ENCODE data around the gene TARS1.
"Not testable (repeated sequence)": the region's sequence is repeated elsewhere in the genome, so short reads cannot be mapped to it uniquely, and the experiment has no call there.

The TARS1 gene

DNA sequence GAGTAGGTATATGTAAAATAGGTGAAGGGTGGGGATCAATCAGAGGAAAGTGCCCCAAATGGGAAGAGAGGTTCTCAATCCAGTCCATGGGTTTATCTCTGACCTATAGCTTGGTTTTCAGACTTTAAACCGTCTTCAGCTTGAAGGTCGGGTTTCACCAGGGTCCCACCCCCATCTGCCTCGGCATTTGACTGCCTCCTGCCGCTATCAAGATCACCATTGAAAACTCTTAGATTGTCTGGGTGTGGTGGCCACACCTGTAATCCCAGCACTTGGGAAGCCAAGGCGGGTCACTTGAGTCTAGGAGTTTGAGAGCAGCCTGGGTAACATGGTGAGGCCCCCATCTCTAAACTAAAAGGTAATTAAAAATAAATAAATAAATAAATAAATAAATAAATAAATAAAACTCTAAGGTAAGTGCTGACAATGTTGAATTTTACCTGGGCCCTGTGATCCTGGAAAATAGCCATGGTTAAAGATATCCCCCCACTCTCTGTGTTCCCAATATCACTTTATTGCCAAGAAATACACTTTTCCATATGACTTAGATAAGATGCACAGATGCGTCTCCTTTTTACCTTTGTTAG lies 48.8 kb downstream of the TARS1 start:
- no peak for DNase-seq

DNA sequence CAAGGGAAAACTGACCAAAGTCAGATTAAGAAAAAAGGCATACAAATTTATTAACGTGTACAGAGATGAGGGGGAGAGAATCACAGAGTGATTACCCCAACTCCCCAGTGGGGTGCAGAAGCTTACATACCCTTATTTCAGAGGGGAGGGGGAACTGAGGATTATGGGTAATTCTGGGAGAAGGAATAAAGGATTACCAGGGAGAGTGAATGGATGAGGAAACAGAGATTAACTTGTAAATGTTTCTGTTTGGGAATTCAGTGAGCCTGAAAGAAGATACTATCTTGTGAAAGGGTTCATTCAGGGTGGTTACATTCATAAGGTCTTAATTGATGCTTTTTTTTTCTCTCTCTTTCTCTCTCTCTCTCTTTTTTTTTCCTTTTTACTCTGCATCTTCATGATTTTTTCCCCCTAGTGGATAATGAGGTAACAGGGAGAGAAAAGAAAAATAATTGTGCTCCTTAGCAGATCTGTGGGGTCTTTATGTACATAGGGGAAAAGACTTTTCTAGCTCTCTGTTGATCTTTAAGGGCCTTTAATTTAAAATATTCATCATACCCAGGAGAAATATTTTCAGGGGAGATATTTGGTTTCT lies 49.4 kb downstream of the TARS1 start:
- no peak for DNase-seq

DNA sequence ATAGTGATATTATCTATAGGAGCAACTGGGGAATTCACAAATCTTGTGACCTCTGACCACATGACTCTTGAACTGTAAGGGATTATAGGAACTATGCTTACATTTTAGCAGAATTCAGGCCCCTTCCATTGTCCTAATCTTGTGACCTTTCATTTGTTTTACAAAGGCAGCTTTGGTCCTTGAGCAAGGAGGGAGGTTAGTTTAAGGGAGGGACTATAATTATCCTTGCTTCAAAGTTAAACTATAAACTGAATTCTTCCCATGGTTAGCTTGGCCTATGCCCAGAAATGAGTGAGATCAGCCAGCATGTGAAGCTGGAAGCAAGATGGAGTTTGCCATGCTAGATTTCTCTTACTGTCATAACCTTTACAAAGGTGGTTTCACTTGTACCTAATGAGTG lies 51.2 kb downstream of the TARS1 start:
- no peak for DNase-seq

GRCh38 chr5:33494466-33494865 lies 53.7 kb downstream of the TARS1 start:
- DNase-seq: no peak

GRCh38 chr5:33501260-33501659 lies 60.5 kb downstream of the TARS1 start:
- DNase-seq: no peak

DNA sequence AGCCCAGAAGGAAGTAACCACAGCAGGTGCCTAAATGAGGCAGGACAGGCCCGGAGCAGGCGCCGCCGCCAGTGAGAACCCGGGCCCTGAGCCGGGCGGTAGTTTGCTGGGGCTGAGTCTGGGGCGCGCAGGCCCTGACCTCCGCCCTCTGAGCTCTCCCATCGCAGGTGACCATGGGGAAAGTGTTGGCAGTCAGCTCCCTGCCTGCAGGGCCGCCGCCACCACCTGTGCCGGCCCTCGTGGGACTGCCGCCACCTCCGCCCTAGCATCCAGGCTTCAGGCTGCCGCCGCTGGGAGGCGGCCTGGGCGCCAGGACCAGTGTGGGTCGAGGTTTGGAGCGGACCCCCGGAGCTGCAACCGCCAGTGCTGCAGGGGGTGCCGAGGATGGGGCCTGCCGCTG lies 61.1 kb downstream of the TARS1 start:
- no peak for DNase-seq

- DNase-seq: no peak
Observed at GRCh38 chr5:33504570-33504969, 63.8 kb downstream of the TARS1 start.

DNA sequence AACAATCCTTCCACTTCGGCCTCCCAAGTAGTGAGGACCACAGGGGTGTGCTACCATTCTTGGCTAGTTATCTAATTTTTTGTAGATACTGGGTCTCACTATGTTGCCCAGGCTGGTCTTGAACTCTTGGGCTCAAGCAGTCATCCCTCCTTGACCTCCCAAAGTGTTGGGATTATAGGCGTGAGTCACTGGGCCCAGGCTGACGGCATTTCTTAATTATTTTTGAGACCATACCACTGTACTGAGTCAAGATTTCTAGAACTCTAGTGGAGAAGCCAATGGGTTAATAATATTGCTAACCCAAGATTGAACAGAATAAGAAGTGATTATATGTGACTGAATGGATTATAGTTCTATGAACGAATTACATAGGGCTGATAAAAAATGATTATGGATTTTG lies 66.7 kb downstream of the TARS1 start:
- DNase-seq: no peak

- DNase-seq: no peak
Observed at GRCh38 chr5:33509036-33509435, 68.3 kb downstream of the TARS1 start.

GRCh38 chr5:33513462-33514185 lies 72.9 kb downstream of the TARS1 start:
- DNase-seq: no peak

DNA sequence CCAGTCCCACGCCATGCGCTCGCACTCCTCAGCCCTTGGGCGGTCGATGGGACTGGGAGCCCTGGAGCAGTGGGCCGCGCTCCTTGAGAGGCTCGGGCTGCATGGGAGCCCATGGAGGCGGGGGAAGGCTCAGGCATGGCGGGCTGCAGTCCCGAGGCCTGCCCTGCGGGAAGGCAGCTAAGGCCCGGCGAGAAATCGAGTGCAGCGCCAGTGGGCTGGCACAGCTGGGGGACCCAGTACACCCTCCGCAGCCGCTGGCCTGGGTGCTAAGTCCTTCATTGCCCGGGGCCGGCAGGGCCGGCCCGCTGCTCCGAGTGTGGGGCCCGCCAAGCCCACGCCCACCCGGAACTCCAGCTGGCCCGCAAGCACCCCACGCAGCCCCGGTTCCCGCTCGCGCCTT lies 74.6 kb downstream of the TARS1 start:
- not testable (repeated sequence) for DNase-seq

DNA sequence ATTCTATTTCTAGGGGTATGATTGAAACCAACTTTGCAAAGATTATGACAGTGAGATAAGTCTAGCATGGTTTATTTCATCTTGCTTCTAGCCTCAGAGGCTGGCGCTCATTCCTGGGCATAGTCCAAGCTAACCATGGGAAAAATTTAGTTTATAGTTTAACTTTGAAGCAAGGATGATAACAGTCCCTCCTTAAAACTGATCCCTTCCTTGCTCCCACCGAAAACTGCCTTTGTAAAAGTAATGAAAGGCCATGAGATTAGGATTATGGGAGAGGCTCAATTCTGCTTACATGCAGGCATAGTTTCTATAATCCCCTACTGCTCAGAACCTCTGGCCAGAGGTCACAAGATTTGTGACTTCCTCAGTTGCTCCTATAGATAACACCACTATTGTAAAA lies 75.7 kb downstream of the TARS1 start:
- DNase-seq: no peak
